B cell (primary cell): ENCODE measurements around the gene ADH1C.

Source experiments
- CTCF ChIP-seq: fragments of 200-600 bp; IDR thresholded peaks from one replicate; pipeline ENCODE4 v1.8.0; 2022; ENCODE audit warnings: antibody characterized with exemption, mild to moderate bottlenecking
- EZH2 ChIP-seq: IDR thresholded peaks from 2 replicates; pipeline ENCODE4 v1.6.1; 2012; ENCODE audit warnings: borderline replicate concordance, low read depth, mild to moderate bottlenecking, moderate library complexity, low read length; ENCODE audit not compliant: insufficient read depth, poor library complexity, severe bottlenecking

GRCh38 chr4:99361899-99362275, 9.3 kb upstream of the ADH1C start:
- no peak for TF ChIP-seq CTCF
- TF ChIP-seq EZH2: no peak
